ENCODE measurements around the gene TAX1BP3. TPM values are rescaled to one million over a fixed set of nuclear protein-coding genes. Genes with fewer than 3 reads are reported as not detected.

Gene TAX1BP3
- total and polyA plus RNA-seq, 9 of the 15 experiments (the other 6 are each of a cell fraction or from before 2014, with no cell fraction given), result 0.99 to 14.5 (median 6.2) TPM

GRCh38 chr17:3667366-3668278 is 756 bp downstream of the TAX1BP3 start (continued):
- TF ChIP-seq HMGN3 (IDR thresholded peaks at IDR 0.05; ENCODE audit: borderline replicate concordance, extremely low read depth, insufficient read length, low read depth, low read length) (no peak), ZNF785 (CRISPR knock-in tag; IDR thresholded peaks at IDR 0.05) (no peak), KDM1A (IDR thresholded peaks at IDR 0.05) (peak; percentile 49 to 62; a peak in 3 of 4 replicates), ZNF3 (CRISPR knock-in tag; IDR thresholded peaks at IDR 0.05) (no peak), ZNF280B (CRISPR knock-in tag; IDR thresholded peaks at IDR 0.05) (no peak), BDP1 (IDR thresholded peaks at IDR 0.05; ENCODE audit: insufficient read depth, insufficient read length) (no peak), ZBTB1 (CRISPR knock-in tag; IDR thresholded peaks at IDR 0.05; ENCODE audit: borderline replicate concordance, low read depth) (no peak), SREBF2 (CRISPR knock-in tag; IDR thresholded peaks at IDR 0.05) (no peak), TSHZ1 (CRISPR knock-in tag; IDR thresholded peaks at IDR 0.05) (no peak), ZNF354B (CRISPR knock-in tag; IDR thresholded peaks at IDR 0.05) (no peak), NFYB (IDR thresholded peaks at IDR 0.05; ENCODE audit: extremely low read depth, insufficient read length) (no peak)
- TF ChIP-seq, protein P1, sequence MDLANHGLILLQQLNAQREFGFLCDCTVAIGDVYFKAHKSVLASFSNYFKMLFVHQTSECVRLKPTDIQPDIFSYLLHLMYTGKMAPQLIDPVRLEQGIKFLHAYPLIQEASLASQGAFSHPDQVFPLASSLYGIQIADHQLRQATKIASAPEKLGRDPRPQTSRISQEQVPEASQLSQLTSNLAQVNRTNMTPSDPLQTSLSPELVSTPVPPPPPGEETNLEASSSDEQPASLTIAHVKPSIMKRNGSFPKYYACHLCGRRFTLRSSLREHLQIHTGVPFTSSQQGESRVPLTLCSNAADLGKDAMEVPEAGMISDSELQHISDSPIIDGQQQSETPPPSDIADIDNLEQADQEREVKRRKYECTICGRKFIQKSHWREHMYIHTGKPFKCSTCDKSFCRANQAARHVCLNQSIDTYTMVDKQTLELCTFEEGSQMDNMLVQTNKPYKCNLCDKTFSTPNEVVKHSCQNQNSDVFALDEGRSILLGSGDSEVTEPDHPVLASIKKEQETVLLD (IDR thresholded peaks at IDR 0.05), result 0 out of 2 replicates have a peak, but pooled peaks have one; percentile 46
- TF ChIP-seq, protein P2, sequence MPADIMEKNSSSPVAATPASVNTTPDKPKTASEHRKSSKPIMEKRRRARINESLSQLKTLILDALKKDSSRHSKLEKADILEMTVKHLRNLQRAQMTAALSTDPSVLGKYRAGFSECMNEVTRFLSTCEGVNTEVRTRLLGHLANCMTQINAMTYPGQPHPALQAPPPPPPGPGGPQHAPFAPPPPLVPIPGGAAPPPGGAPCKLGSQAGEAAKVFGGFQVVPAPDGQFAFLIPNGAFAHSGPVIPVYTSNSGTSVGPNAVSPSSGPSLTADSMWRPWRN (IDR thresholded peaks at IDR 0.05; ENCODE audit: low read depth), result no peak
- TF ChIP-seq, protein P3, sequence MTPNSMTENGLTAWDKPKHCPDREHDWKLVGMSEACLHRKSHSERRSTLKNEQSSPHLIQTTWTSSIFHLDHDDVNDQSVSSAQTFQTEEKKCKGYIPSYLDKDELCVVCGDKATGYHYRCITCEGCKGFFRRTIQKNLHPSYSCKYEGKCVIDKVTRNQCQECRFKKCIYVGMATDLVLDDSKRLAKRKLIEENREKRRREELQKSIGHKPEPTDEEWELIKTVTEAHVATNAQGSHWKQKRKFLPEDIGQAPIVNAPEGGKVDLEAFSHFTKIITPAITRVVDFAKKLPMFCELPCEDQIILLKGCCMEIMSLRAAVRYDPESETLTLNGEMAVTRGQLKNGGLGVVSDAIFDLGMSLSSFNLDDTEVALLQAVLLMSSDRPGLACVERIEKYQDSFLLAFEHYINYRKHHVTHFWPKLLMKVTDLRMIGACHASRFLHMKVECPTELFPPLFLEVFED (CRISPR knock-in tag; conservative IDR thresholded peaks at IDR 0.05), result no peak
- TF ChIP-seq, protein P4, sequence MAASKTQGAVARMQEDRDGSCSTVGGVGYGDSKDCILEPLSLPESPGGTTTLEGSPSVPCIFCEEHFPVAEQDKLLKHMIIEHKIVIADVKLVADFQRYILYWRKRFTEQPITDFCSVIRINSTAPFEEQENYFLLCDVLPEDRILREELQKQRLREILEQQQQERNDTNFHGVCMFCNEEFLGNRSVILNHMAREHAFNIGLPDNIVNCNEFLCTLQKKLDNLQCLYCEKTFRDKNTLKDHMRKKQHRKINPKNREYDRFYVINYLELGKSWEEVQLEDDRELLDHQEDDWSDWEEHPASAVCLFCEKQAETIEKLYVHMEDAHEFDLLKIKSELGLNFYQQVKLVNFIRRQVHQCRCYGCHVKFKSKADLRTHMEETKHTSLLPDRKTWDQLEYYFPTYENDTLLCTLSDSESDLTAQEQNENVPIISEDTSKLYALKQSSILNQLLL (CRISPR knock-in tag; IDR thresholded peaks at IDR 0.05; ENCODE audit: borderline replicate concordance), result no peak

All from K562 (cell line).